ENCODE measurements around the gene EXOC4.
"Not testable (repeated sequence)": the region's sequence is repeated elsewhere in the genome, so short reads cannot be mapped to it uniquely, and the experiment has no call there.

The EXOC4 gene

DNA sequence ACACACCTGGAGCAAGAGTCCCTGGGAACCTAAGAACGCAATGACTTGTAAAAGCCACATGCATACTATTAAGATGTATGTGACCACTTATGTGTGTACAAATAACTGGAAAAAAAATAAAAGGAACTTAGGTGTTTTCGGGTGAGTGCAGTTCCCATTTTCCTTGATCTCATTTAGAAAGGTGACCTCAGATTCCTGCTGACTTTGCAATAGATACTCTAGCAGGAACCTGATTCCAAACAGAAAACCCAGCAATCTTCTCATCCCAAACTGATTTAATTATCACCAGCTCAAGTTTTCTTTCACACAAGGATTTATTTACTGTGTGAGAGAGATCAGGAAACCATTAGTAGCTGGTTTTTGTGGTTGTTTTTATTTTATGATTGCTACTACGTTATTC lies 817.8 kb downstream of the EXOC4 start:
- no peak overlapping the region for H3K4me3 Mint-ChIP-seq
- H3K9me3 Mint-ChIP-seq, result peaks cover 7% of the 10 kb centered on the region
- H3K4me1 Mint-ChIP-seq, result peaks cover 5% of the 10 kb centered on the region
- H3K27me3 Mint-ChIP-seq (ENCODE audit: low read depth), result no peaks in the 10 kb centered on the region
- H3K36me3 Mint-ChIP-seq (ENCODE audit: low read depth), result peaks cover 44% of the 10 kb centered on the region
- H3K27ac Mint-ChIP-seq, result no peak overlapping the region
- TF ChIP-seq, protein P1, sequence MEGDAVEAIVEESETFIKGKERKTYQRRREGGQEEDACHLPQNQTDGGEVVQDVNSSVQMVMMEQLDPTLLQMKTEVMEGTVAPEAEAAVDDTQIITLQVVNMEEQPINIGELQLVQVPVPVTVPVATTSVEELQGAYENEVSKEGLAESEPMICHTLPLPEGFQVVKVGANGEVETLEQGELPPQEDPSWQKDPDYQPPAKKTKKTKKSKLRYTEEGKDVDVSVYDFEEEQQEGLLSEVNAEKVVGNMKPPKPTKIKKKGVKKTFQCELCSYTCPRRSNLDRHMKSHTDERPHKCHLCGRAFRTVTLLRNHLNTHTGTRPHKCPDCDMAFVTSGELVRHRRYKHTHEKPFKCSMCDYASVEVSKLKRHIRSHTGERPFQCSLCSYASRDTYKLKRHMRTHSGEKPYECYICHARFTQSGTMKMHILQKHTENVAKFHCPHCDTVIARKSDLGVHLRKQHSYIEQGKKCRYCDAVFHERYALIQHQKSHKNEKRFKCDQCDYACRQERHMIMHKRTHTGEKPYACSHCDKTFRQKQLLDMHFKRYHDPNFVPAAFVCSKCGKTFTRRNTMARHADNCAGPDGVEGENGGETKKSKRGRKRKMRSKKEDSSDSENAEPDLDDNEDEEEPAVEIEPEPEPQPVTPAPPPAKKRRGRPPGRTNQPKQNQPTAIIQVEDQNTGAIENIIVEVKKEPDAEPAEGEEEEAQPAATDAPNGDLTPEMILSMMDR (IDR thresholded peaks at IDR 0.05; ENCODE audit: unreplicated experiment in 3 of 3), result no peak

DNA sequence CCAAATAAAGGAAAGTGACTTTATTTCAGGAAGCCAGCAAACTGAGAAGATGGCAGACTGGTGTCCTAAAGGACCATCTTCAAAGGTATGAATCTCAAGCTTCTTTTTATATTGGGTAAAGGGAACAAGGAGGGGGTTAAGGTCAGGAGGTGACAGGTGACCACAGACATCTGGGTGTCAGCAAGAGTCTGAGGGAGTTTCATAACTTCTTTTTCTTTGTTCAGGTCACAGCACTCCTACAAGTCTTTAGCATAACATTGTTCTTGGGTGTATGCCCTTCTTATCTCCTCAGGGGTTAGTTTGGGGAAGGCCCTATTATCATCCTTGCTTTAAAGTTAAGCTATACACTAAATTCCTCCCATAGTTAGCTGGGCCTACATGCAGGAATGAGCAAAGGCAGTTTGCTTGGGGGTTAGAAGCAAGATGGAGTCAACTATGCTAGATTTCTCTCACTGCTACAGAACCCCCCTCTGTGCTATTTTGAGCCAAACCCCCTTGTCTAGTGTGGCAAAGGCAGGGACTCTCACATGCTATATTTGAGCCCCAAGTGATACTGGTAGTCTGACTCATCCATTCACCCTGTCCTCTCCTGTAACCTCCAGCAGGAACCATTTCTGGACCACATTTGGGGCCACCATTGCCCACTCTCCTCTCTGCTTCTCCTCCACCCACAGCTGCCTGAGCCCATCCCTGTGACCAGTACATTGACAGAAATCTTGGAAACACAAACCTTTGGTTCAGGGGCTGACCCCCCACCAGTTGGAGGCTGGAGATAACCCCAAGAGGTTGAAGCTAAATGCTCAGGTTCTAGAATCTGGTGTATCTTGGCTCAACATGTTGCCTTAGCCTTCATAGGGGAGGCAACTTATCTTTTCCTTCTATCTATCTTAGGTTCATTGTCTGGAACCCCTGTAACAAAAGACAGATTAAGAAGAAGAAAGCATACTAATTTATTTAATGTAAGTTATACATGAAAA lies 818.8 kb downstream of the EXOC4 start:
- TF ChIP-seq, protein P1 (IDR thresholded peaks at IDR 0.05; ENCODE audit: unreplicated experiment in 3 of 3), result no peak
- no peaks in the 10 kb centered on the region for H3K27me3 Mint-ChIP-seq (ENCODE audit: low read depth)
- no peak overlapping the region for H3K27ac Mint-ChIP-seq
- no peak overlapping the region for H3K4me3 Mint-ChIP-seq
- no peaks in the 10 kb centered on the region for H3K4me1 Mint-ChIP-seq
- H3K36me3 Mint-ChIP-seq (ENCODE audit: low read depth), result peaks cover 41% of the 10 kb centered on the region
- peaks cover 11% of the 10 kb centered on the region for H3K9me3 Mint-ChIP-seq

DNA sequence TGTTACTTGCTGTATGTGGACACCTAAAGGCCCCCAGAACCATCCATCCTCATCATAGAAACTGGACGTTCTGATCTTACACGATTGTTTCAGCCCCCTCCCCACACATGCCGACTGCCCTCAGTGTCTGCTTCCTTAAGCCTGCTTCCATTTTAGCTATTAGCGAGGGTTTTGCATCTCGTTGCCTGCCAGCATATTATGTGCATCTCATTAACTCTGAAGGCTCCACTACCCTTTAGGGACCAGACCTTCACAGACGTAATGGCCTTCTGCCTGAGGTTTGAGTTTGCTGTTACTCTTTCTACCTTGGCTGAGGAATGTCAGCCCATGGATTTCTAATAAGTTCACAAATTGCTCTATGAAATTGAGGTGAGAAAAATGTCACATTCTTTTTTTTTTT lies 820.4 kb downstream of the EXOC4 start:
- Mint-ChIP-seq H3K27me3 (ENCODE audit: low read depth) (no peaks in the 10 kb centered on the region), H3K4me1 (no peaks in the 10 kb centered on the region), H3K4me3 (no peak overlapping the region), H3K9me3 (peaks cover 11% of the 10 kb centered on the region), H3K27ac (no peak overlapping the region), H3K36me3 (ENCODE audit: low read depth) (peaks cover 33% of the 10 kb centered on the region)
- TF ChIP-seq, protein P1 (IDR thresholded peaks at IDR 0.05; ENCODE audit: unreplicated experiment in 3 of 3), result no peak

DNA sequence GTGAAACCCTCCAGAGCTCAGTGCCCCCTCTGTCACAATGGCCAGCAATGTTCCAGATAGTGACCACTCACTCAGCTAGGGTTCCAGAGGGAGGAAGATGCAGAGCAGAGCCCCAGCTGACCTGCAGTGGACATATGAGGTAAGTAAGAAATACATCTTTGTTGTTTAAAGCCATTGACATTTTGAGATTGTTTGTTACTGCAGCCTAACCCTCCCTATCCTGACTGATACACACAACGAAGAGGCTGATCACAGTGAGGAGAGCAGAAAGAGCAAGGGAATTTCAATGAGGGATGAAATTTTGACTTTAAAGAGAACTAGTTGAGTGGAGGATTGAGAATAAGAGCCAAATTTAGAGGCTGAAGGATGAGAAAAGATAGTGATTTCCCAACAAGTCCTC lies 822.9 kb downstream of the EXOC4 start:
- H3K36me3 Mint-ChIP-seq (ENCODE audit: low read depth), result peaks cover 31% of the 10 kb centered on the region
- H3K27me3 Mint-ChIP-seq (ENCODE audit: low read depth), result no peaks in the 10 kb centered on the region
- H3K4me3 Mint-ChIP-seq, result no peak overlapping the region
- no peak overlapping the region for H3K27ac Mint-ChIP-seq
- H3K4me1 Mint-ChIP-seq, result no peaks in the 10 kb centered on the region
- peaks cover 11% of the 10 kb centered on the region for H3K9me3 Mint-ChIP-seq
- TF ChIP-seq, protein P1 (IDR thresholded peaks at IDR 0.05; ENCODE audit: unreplicated experiment in 3 of 3), result no peak

DNA sequence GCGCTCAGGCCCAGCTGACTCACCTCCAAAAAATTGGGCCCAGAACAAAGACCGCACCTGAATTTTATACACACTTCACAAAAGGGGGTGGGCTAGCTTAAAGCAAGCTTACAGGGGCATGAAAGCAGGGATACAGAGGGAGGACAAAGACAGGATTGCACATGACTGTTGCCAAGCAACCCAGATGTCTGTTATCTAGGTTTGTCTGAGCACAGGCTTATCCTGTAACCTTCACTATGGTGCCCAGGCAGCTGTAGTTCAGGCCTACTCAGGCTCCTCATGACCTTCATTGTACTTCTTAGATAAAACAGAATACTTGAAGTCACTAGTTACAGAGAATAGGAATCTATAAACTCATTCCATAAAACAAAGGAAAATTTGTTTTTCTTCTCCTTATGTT lies 824.7 kb downstream of the EXOC4 start:
- not testable (repeated sequence) for H3K27ac Mint-ChIP-seq; H3K27me3 Mint-ChIP-seq (ENCODE audit: low read depth); H3K4me3 Mint-ChIP-seq; H3K4me1 Mint-ChIP-seq
- peaks cover 31% of the 10 kb centered on the region for H3K36me3 Mint-ChIP-seq (ENCODE audit: low read depth)
- peaks cover 11% of the 10 kb centered on the region for H3K9me3 Mint-ChIP-seq

DNA sequence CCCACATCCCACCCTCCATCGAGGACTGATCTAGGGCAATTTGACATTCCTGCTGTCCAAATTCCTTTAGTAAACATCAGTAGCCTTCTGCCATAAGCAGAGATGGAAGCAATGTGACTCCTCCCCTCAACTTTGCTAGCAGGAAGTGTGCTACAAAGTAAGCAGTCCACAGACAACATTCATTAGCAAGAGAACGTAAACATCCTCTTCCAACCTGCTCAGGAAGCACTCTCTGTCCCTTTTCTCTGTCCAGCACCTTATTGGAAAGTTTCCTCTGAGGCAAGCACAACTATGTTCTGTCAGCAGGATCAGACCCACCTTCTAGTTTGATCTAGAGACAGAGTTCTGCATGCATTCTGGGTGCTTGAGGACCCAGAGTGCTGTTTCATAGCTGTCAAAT lies 826.1 kb downstream of the EXOC4 start:
- no peak overlapping the region for H3K4me3 Mint-ChIP-seq
- H3K36me3 Mint-ChIP-seq (ENCODE audit: low read depth), result peaks cover 26% of the 10 kb centered on the region
- H3K9me3 Mint-ChIP-seq, result peaks cover 11% of the 10 kb centered on the region
- no peaks in the 10 kb centered on the region for H3K27me3 Mint-ChIP-seq (ENCODE audit: low read depth)
- H3K4me1 Mint-ChIP-seq, result no peaks in the 10 kb centered on the region
- TF ChIP-seq, protein P1 (IDR thresholded peaks at IDR 0.05; ENCODE audit: unreplicated experiment in 3 of 3), result no peak
- no peak overlapping the region for H3K27ac Mint-ChIP-seq

Measured in nephron (organoid).